Parathyroid adenoma (tissue), 2 donors: Measurements from ENCODE around the gene CSTPP1.
"Not testable (repeated sequence)": the region's sequence is repeated elsewhere in the genome, so short reads cannot be mapped to it uniquely, and the experiment has no call there.

Source experiments
- H2AFZ ChIP-seq: fragments of 300-600 bp; sonication (generic); one replicate; pipeline ENCODE4 v1.7.0; 2017; ENCODE audit warnings: antibody characterized with exemption, mild to moderate bottlenecking
- H3K27ac ChIP-seq: fragments of 300-600 bp; sonication (generic); one replicate; pipeline ENCODE4 v1.7.0; 2017
- H3K27me3 ChIP-seq: fragments of 300-600 bp; sonication (generic); one replicate; pipeline ENCODE4 v1.7.0; 2017; ENCODE audit warnings: low read length; ENCODE audit not compliant: control insufficient read depth, insufficient read depth
- H3K36me3 ChIP-seq: fragments of 300-600 bp; sonication (generic); one replicate; pipeline ENCODE4 v1.7.0; 2017; ENCODE audit warnings: low read length; ENCODE audit not compliant: control insufficient read depth, insufficient read depth
- H3K4me1 ChIP-seq: fragments of 300-600 bp; sonication (generic); one replicate; pipeline ENCODE4 v1.7.0; 2017; ENCODE audit warnings: control low read depth
- H3K4me2 ChIP-seq: fragments of 300-600 bp; sonication (generic); one replicate; pipeline ENCODE4 v1.7.0; 2017; ENCODE audit warnings: low read length
- H3K4me3 ChIP-seq: fragments of 300-600 bp; sonication (generic); one replicate; pipeline ENCODE4 v1.7.0; 2017; ENCODE audit warnings: low read depth, low read length
- H3K79me2 ChIP-seq: fragments of 300-600 bp; sonication (generic); one replicate; pipeline ENCODE4 v1.7.0; 2017; ENCODE audit warnings: control low read depth
- H3K9ac ChIP-seq: fragments of 300-600 bp; sonication (generic); one replicate; pipeline ENCODE4 v1.7.0; 2017; ENCODE audit warnings: mild to moderate bottlenecking
- H3K9me3 ChIP-seq: fragments of 300-600 bp; sonication (generic); one replicate; pipeline ENCODE4 v1.7.0; 2017; ENCODE audit warnings: low read length; ENCODE audit not compliant: control insufficient read depth
- CTCF ChIP-seq: fragments of 300-600 bp; sonication (generic); IDR thresholded peaks from one replicate; pipeline ENCODE4 v1.7.0; 2017; ENCODE audit warnings: antibody characterized with exemption, mild to moderate bottlenecking
- donor health status: primary hyperparathyroidism.

The CSTPP1 gene

GRCh38 chr11:46918083-46918787 is 18.3 kb upstream of the CSTPP1 start, which contains the start of gene LRP4:
Gene LRP4, minus strand, starts transcription at chr11:46918550. Its CDS starts 171 bp downstream, at chr11:46918379.
- H3K36me3 ChIP-seq, result no peaks in the 10 kb centered on the region
- H3K79me2 ChIP-seq, result no peaks in the 10 kb centered on the region
- no peaks in the 10 kb centered on the region for H3K27me3 ChIP-seq
- H3K4me1 ChIP-seq, result peaks cover 23% of the 10 kb centered on the region
- peak within 1 kb of the TSS; percentile 94 for H3K27ac ChIP-seq
- H3K4me3 ChIP-seq, result peak within 1 kb of the TSS; percentile 53
- H3K4me2 ChIP-seq, result peak within 1 kb of the TSS; percentile 84
- H2AFZ ChIP-seq, result peak within 1 kb of the TSS; percentile 78
- H3K9me3 ChIP-seq, result no peaks in the 10 kb centered on the region
- no peak for TF ChIP-seq CTCF
- H3K9ac ChIP-seq, result no peak within 1 kb of the TSS

DNA sequence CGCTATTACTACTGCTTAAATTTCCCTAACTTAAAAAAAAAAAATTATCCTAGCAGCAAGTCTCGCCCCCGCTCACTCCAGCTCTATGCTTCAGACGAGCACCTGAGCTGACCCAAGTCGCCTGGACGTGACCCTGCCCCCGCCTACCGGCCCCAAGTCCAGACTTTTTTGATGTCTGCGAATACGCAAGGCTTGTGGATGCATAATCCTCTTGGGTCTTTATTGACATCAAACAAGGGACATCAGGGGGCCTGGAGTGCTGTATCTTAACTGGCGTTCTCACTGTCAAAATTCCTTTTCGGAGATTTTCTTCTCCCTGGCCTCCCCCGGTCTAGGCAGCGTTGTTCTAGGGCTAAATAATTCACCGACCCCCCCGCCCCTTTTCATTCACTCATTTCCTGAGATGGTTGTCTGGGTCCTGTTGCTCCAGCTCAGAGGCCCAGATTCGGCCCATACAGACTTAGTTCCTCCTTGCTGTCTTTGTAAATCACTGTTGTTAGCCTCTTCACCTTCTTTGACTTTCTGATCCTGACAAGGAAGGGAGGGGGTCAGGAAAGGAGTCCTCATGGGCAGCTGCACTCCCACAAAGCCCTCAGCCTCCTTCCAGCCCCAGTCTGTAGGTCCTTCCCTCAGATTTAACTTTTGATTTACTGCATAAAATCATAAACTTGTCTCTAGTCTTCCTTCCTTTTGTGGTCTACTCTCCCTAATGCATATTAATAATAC is 17.6 kb upstream of the CSTPP1 start:
- Histone ChIP-seq H3K27me3 (no peaks in the 10 kb centered on the region), H3K79me2 (no peaks in the 10 kb centered on the region), H3K4me3 (peak overlapping the region; percentile 36), H3K27ac (peak overlapping the region; percentile 42), H3K36me3 (no peaks in the 10 kb centered on the region), H3K9ac (no peak overlapping the region), H2AFZ (peak overlapping the region; percentile 78), H3K9me3 (no peaks in the 10 kb centered on the region), H3K4me1 (peaks cover 16% of the 10 kb centered on the region), H3K4me2 (peak overlapping the region; percentile 64)
- no peak for TF ChIP-seq CTCF

- no peak overlapping the region for H3K27ac ChIP-seq
- H3K27me3 ChIP-seq, result no peaks in the 10 kb centered on the region
- no peaks in the 10 kb centered on the region for H3K9me3 ChIP-seq
- no peak for TF ChIP-seq CTCF
- H3K79me2 ChIP-seq, result no peaks in the 10 kb centered on the region
- H2AFZ ChIP-seq, result no peak overlapping the region
- H3K4me2 ChIP-seq, result no peak overlapping the region
- H3K9ac ChIP-seq, result no peak overlapping the region
- H3K4me1 ChIP-seq, result peaks cover 2% of the 10 kb centered on the region
- H3K4me3 ChIP-seq, result no peak overlapping the region
- H3K36me3 ChIP-seq, result no peaks in the 10 kb centered on the region
These were observed 15.8 kb upstream of the CSTPP1 start for GRCh38 chr11:46920755-46921154.

DNA sequence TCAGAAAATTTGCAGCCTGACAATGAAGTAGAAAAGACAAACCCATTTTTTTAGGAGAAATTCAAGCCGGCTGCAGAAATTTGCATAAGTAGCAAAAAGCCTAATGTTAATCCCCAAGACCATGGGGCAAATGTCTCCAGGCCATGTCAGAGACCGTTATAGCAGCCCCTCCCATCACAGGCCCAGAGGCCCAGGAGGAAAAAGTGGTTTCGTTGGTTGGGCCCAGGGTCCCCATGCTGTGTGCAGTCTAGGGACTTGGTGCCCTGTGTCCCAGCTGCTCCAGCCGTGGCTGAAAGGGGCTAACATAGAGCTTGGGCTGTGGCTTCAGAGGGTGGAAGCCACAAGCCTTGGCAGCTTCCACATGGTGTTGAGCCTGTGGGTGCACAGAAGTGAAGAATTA is 8.6 kb upstream of the CSTPP1 start:
- H3K36me3 ChIP-seq, H3K4me2 ChIP-seq, H3K4me1 ChIP-seq, H2AFZ ChIP-seq, H3K9me3 ChIP-seq, H3K27me3 ChIP-seq, H3K9ac ChIP-seq, H3K27ac ChIP-seq, H3K79me2 ChIP-seq, H3K4me3 ChIP-seq: not testable (repeated sequence)

GRCh38 chr11:46928701-46929100 is 7.9 kb upstream of the CSTPP1 start:
- not testable (repeated sequence) for H3K4me3 ChIP-seq, H3K4me2 ChIP-seq, H2AFZ ChIP-seq, H3K27ac ChIP-seq, H3K9me3 ChIP-seq, H3K36me3 ChIP-seq, H3K4me1 ChIP-seq, H3K9ac ChIP-seq, H3K79me2 ChIP-seq, H3K27me3 ChIP-seq
